Measurements from ENCODE around the gene ZNF215. TPM values are rescaled to one million over a fixed set of nuclear protein-coding genes. Genes with fewer than 3 reads are reported as not detected.

The ZNF215 gene
- total and polyA plus RNA-seq, 2 donors (not counting 1 experiment from before 2014, with no cell fraction given), result 0.85 to 2.8 TPM

DNA sequence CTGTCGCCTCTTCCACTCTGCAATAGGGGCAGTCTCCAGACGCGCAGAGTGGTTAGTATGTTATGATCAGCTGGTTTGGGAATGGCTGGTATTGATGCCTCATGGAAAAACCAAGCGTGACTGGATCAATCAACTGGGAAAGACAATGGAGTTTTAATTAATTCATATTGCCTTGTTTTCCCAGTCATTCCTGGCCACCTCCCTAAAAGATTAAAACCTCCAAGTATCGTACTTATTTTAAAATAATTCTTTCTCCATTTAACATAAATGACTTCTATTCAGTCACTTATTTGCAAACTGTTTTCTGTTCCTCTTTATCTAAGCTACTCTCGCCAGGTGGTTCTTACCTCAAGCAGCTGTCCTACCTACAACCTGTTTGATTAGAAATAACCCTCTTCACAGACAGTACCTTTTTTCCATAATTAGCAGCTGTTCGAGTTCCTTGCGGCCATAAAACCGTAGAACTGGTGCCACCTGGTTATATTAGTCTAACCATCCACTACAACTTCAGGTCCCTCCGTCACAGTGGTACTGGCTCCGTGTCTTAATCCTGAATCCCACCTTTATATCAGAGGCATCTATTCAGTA, 898 bp downstream of the ZNF215 start:
- TF ChIP-seq, protein P1, sequence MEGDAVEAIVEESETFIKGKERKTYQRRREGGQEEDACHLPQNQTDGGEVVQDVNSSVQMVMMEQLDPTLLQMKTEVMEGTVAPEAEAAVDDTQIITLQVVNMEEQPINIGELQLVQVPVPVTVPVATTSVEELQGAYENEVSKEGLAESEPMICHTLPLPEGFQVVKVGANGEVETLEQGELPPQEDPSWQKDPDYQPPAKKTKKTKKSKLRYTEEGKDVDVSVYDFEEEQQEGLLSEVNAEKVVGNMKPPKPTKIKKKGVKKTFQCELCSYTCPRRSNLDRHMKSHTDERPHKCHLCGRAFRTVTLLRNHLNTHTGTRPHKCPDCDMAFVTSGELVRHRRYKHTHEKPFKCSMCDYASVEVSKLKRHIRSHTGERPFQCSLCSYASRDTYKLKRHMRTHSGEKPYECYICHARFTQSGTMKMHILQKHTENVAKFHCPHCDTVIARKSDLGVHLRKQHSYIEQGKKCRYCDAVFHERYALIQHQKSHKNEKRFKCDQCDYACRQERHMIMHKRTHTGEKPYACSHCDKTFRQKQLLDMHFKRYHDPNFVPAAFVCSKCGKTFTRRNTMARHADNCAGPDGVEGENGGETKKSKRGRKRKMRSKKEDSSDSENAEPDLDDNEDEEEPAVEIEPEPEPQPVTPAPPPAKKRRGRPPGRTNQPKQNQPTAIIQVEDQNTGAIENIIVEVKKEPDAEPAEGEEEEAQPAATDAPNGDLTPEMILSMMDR (IDR thresholded peaks at IDR 0.05), result no peak
- no peak for TF ChIP-seq EZH2 (IDR thresholded peaks at IDR 0.05; ENCODE audit: borderline replicate concordance, insufficient read depth, low read depth, low read length, poor library complexity, severe bottlenecking)
- Histone ChIP-seq H3K36me3 (replicated peaks in 1 of 2; ENCODE audit: control extremely low read depth in 1 of 2, control insufficient read depth in 1 of 2, extremely low read depth in 1 of 2, insufficient read depth in 2 of 2, low read length in 1 of 2) (no peaks in the 10 kb centered on the region), H3K79me2 (ENCODE audit: control insufficient read depth, insufficient read depth, low read length) (no peaks in the 10 kb centered on the region), H3K4me3 (ENCODE audit: control extremely low read depth in 1 of 5, extremely low read depth in 1 of 5, insufficient read depth in 1 of 5, low read depth in 2 of 5, low read length in 4 of 5) (peak overlapping the region; percentile 50 to 77 (median 67)), H3K4me1 (ENCODE audit: control insufficient read depth in 2 of 2, insufficient read depth in 2 of 2, low read length in 2 of 2) (peaks cover 11 to 19% of the 10 kb centered on the region in 2 donors), H3K9ac (ENCODE audit: low read length) (peak overlapping the region; percentile 67), H2AFZ (ENCODE audit: insufficient read depth, low read depth, low read length, poor library complexity, severe bottlenecking) (peak overlapping the region; percentile 67), H4K20me1 (ENCODE audit: control insufficient read depth, insufficient read depth, low read length, poor library complexity, severe bottlenecking) (no peaks in the 10 kb centered on the region), H3K9me3 (ENCODE audit: control extremely low read depth in 1 of 3, control insufficient read depth in 2 of 3, insufficient read depth in 1 of 3, low read length in 2 of 3) (peaks cover 0 to 6% (median 0%) of the 10 kb centered on the region in 3 donors), H3K27ac (ENCODE audit: low read length in 2 of 2) (no peak overlapping the region), H3K4me2 (replicated peaks; ENCODE audit: low read depth, low read length, poor library complexity, severe bottlenecking) (peak overlapping the region; percentile 76), H3K27me3 (replicated peaks in 1 of 4; ENCODE audit: control extremely low read depth in 1 of 4, control insufficient read depth in 3 of 4, insufficient read depth in 4 of 4, low read length in 3 of 4) (peaks cover 0 to 22% (median 0%) of the 10 kb centered on the region in 4 experiments)
- peak; percentile 50 for DNase-seq
- ChIA-PET CTCF (interaction anchor here (0.6 to 1.8 kb wide), 4 partner anchors 18 to 515 kb away, joined by 3 to 5 read pairs (median 4); no protein-coding TSS in a partner anchor), POLR2A (no interaction called here)
- no peaks in the 10 kb centered on the region for H3K9me3 Mint-ChIP-seq (ENCODE audit: insufficient read depth)
- H3K27me3 Mint-ChIP-seq, result no peaks in the 10 kb centered on the region
- intact Hi-C loops (cut with micrococcal nuclease), result loop anchor here (10.0 kb wide), 1 partner anchor 172 kb away; no protein-coding TSS in a partner anchor
- WGBS (ENCODE audit: insufficient coverage), result 2% methylated on average over 6 of the region's 11 CpGs
- ATAC-seq (ENCODE audit: low read depth), result peak; percentile 58
- peak overlapping the region; percentile 96 for H3K4me3 Mint-ChIP-seq
- peaks cover 19% of the 10 kb centered on the region for H3K4me1 Mint-ChIP-seq
- peak overlapping the region; percentile 59 for H3K27ac Mint-ChIP-seq

DNA sequence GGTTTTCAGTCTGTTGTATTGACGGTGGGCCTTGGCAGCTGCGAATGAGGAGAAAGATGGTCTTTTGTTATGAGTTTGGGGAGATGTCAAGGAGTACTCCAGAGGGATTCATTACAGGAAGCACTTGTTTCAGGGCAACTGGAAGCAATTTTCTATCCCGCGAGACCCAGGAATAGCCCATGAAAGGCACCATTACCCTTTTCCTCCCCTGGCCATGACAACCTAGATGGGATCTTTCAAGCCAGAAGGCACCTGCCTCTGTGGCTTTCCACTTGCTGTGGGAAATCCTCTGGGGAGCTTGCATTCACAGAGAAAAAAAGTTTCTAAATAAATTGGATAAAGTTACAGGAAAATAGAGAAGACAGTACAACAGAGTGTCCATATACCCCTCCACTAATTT, 2.7 kb downstream of the ZNF215 start:
- 86% methylated on average over 2 of the region's 4 CpGs for WGBS (ENCODE audit: insufficient coverage)
- ATAC-seq (ENCODE audit: low read depth), result no peak
- Mint-ChIP-seq H3K27ac (no peak overlapping the region), H3K4me1 (peaks cover 19% of the 10 kb centered on the region), H3K9me3 (ENCODE audit: insufficient read depth) (no peaks in the 10 kb centered on the region), H3K4me3 (no peak overlapping the region), H3K27me3 (no peaks in the 10 kb centered on the region)
- Histone ChIP-seq H4K20me1 (ENCODE audit: control insufficient read depth, insufficient read depth, low read length, poor library complexity, severe bottlenecking) (no peaks in the 10 kb centered on the region), H3K27ac (ENCODE audit: low read length in 2 of 2) (no peak overlapping the region), H3K79me2 (ENCODE audit: control insufficient read depth, insufficient read depth, low read length) (no peaks in the 10 kb centered on the region), H3K9ac (ENCODE audit: low read length) (no peak overlapping the region), H3K27me3 (replicated peaks in 1 of 4; ENCODE audit: control extremely low read depth in 1 of 4, control insufficient read depth in 3 of 4, insufficient read depth in 4 of 4, low read length in 3 of 4) (peaks cover 0 to 22% (median 0%) of the 10 kb centered on the region in 4 experiments), H3K36me3 (replicated peaks in 1 of 2; ENCODE audit: control extremely low read depth in 1 of 2, control insufficient read depth in 1 of 2, extremely low read depth in 1 of 2, insufficient read depth in 2 of 2, low read length in 1 of 2) (no peaks in the 10 kb centered on the region), H2AFZ (ENCODE audit: insufficient read depth, low read depth, low read length, poor library complexity, severe bottlenecking) (no peak overlapping the region), H3K4me1 (ENCODE audit: control insufficient read depth in 2 of 2, insufficient read depth in 2 of 2, low read length in 2 of 2) (peaks cover 11 to 19% of the 10 kb centered on the region in 2 donors), H3K9me3 (ENCODE audit: control extremely low read depth in 1 of 3, control insufficient read depth in 2 of 3, insufficient read depth in 1 of 3, low read length in 2 of 3) (peaks cover 0 to 6% (median 1%) of the 10 kb centered on the region in 3 donors), H3K4me3 (ENCODE audit: control extremely low read depth in 1 of 5, extremely low read depth in 1 of 5, insufficient read depth in 1 of 5, low read depth in 2 of 5, low read length in 4 of 5) (no peak overlapping the region), H3K4me2 (replicated peaks; ENCODE audit: low read depth, low read length, poor library complexity, severe bottlenecking) (no peak overlapping the region)
- POLR2A ChIA-PET, result no interaction called here
- intact Hi-C loops (cut with micrococcal nuclease), result loop anchor here (10.0 kb wide), 1 partner anchor 174 kb away; no protein-coding TSS in a partner anchor
- TF ChIP-seq EZH2 (IDR thresholded peaks at IDR 0.05; ENCODE audit: borderline replicate concordance, insufficient read depth, low read depth, low read length, poor library complexity, severe bottlenecking), result no peak
- TF ChIP-seq, protein P1 (IDR thresholded peaks at IDR 0.05), result no peak
- CTCF ChIA-PET, result no interaction called here
- no peak for DNase-seq
